HG03060 (cell line): Measurements from ENCODE around the gene PLCB4.

ENCODE experiments used
- ATAC-seq: cut with Tn5 transposase; IDR thresholded peaks from one replicate; pipeline ENCODE4 v1.9.1; 2021; ENCODE audit warnings: low read depth, moderate number of reproducible peaks; ENCODE audit not compliant: unreplicated experiment

The PLCB4 gene

GRCh38 chr20:9344083-9344920 lies 275.4 kb downstream of the PLCB4 start:
- no peak for ATAC-seq

- no peak for ATAC-seq
These were observed 279.4 kb downstream of the PLCB4 start for GRCh38 chr20:9348316-9348715.

- ATAC-seq: no peak
These were observed 279.9 kb downstream of the PLCB4 start for GRCh38 chr20:9348747-9349146.

GRCh38 chr20:9349249-9349648 lies 280.4 kb downstream of the PLCB4 start:
- ATAC-seq: no peak

- ATAC-seq: no peak
These were observed 283.9 kb downstream of the PLCB4 start for GRCh38 chr20:9352739-9353138.

- ATAC-seq: no peak
These were observed 284.5 kb downstream of the PLCB4 start for GRCh38 chr20:9353180-9353915.

GRCh38 chr20:9353916-9354276 lies 285.0 kb downstream of the PLCB4 start:
- no peak for ATAC-seq

- no peak for ATAC-seq
These were observed 285.7 kb downstream of the PLCB4 start for GRCh38 chr20:9354579-9354978.

- ATAC-seq: no peak
These were observed 289.1 kb downstream of the PLCB4 start for GRCh38 chr20:9358001-9358400.

GRCh38 chr20:9359561-9360308 lies 290.8 kb downstream of the PLCB4 start:
- ATAC-seq: no peak

GRCh38 chr20:9360431-9360830 lies 291.5 kb downstream of the PLCB4 start:
- ATAC-seq: no peak

- ATAC-seq: no peak
These were observed 294.8 kb downstream of the PLCB4 start for GRCh38 chr20:9363673-9364072.

- ATAC-seq: no peak
These were observed 298.4 kb downstream of the PLCB4 start for GRCh38 chr20:9367328-9367727.

- ATAC-seq: no peak
These were observed 298.9 kb downstream of the PLCB4 start for GRCh38 chr20:9367746-9368145.

- no peak for ATAC-seq
These were observed 300.0 kb downstream of the PLCB4 start for GRCh38 chr20:9368893-9369292.

GRCh38 chr20:9369557-9369956 lies 300.7 kb downstream of the PLCB4 start:
- ATAC-seq: no peak

GRCh38 chr20:9374072-9374471 lies 305.2 kb downstream of the PLCB4 start:
- ATAC-seq: no peak

GRCh38 chr20:9374480-9374879 lies 305.6 kb downstream of the PLCB4 start:
- no peak for ATAC-seq

- ATAC-seq: no peak
These were observed 306.4 kb downstream of the PLCB4 start for GRCh38 chr20:9375221-9375681.

- ATAC-seq: no peak
These were observed 308.1 kb downstream of the PLCB4 start for GRCh38 chr20:9377007-9377406.
